Measurements from ENCODE around the gene TARS3.
"Not testable (repeated sequence)": the region's sequence is repeated elsewhere in the genome, so short reads cannot be mapped to it uniquely, and the experiment has no call there.

The TARS3 gene

DNA sequence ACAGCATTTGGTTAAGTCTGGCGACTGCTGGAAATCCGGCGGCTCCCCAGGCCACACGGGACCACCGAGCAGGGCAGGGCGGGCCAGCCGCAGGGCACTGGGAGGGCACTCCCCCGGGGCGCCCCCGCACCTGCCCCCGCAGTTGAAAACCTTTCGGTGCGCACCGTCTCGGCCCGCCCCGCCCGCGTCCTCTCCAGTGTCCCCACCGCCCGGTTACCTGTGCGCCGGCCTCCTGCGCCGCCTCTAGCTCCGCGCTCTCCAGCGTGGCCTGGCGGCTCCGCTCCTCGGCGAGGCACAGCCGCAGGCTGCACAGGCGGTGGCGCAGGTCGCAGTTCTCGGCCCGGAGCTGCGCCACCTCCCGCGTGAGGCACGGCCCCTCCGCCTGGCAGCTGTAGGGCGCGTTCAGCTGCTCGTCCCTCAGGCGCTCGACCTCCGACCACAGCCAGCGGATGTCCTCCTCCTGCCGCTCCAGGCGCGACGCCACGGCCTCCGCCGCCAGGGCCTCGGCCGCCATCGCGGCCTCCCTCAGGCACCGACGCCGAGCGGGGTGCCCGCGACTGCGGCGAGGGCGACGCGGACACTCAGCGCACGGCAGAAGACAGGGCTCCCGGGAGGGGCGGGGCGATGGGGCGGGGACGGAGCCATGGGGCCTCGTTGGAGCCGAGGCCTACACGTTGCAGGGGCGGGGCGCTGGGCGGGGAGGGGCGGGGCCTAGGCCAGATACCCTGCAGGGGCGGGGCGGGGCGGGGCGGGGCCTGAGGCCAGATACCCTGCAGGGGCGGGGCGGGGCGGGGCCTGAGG lies at the start of gene TARS3:
TSS of gene TARS3 (minus strand) at position 600 of the 801 bp plus-strand sequence. CDS start at position 514, 86 bp downstream.
- peak; percentile 92 to 94 for DNase-seq

DNA sequence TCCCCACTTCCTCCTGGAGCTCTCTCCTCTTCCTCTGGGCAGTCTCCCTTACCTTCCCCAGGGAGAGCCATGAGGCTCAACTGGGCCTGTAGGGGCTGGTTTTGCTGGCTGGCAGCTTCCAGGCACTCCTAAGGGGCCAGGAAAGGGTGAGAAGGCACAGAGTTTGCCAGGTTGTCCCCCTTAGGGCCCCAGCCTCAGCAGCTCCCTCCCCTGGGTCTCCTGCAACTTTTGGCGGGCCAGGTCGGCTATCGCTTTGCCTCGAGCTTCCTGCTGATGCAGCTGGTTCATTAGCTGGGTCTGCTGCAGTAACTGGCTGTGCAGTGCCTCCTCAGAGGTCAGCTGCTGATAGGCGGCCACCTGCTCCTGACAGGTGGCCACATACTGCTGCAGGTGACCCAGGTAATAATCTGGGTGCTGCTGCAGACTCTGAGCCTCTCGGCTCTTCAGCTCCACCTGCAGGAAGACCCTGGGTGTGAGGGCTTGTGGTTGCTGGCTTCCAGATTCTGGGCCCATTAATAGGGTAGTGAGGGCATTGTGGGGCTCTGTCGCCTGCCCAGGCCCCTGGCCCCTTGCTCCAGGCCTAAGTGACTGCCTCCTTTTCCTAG lies 49.3 kb upstream of the TARS3 start:
- no peak for DNase-seq

DNA sequence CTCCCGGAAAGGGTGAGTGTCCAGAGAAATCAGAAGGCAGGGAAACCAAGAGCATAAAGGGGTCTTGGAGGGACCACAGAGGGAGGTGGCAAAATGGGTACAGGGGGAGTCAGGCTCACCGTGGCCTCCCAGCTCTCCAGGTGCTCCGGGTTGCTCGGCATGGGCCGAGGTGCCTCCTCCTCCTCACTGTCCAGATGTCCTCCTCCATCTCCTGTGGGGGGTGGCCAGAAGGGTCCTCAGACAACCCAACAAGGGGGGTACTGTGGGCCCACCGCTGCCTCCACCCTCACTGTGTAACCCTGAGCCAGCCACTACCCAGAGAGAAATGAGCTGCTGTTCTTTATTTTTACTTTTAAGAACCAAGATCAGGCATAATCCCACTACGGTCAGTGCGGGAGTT lies 48.6 kb upstream of the TARS3 start:
- no peak for DNase-seq

DNA sequence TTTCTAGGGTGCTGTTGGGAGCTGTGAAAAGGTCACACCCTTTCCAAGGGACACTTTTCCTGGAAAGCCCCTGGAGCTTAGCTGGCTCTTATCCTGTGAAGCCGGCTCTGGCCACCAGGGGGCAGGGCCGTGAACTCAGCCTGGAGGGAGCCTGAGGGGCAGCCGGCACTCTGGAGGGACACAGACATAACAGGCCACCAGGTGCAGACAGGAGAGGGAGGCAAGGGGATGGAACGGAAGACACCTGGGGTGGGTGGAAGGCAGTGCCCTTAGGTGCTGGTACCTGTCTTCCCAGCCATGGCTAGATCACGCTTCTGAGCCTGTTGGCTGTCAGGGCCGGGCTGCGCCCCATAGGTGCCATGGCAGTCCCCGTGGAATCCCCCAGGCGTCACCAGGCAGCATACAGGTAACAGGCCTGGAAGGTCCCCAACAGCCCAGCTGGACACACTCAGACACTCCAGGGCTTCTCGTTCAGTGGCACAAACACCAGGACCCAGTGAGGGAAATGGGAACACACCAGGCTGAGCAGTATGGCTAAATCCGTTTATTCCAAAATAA lies 42.9 kb upstream of the TARS3 start:
- DNase-seq: not testable (repeated sequence)

GRCh38 chr15:101765772-101766456 lies 41.6 kb upstream of the TARS3 start:
- DNase-seq: no peak

DNA sequence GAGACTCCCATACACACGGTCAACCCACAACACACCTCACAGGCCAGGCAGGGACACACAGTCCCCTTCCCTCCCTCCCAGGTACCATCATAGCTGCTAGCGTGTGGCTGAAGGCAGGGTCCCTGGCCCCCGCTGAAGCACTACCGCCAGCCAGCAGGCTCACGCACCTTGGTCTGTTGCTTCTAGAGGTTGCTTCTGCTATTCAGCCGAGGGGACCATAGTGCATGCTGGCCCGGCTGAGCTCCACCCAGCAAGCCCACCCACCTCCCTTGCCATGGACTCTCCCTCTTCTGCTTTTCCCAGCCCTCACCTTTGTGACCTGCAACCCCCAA lies 41.0 kb upstream of the TARS3 start:
- DNase-seq: not testable (repeated sequence)

GRCh38 chr15:101764669-101765339 lies 40.5 kb upstream of the TARS3 start:
- DNase-seq: not testable (repeated sequence)

- not testable (repeated sequence) for DNase-seq
These were observed 22.4 kb upstream of the TARS3 start for GRCh38 chr15:101746716-101747082.

DNA sequence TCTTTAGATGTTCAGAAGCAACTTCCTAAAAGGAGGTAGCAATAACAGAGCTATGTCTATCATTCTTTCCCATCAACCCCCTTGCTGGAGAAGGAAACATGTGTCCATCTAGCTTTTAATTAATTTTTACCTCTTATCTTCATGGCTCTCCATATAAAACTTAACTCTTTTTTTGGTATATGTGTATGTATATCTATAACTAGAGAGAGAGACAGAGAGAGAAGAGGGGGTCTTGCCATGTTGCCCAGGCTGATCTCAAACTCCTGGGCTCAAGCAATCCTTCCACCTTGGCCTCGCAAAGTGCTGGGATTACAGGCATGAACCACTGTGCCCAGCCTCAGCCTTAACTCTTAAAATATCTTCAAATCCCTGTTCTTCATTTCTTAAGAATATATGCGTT lies 10.6 kb upstream of the TARS3 start:
- DNase-seq: not testable (repeated sequence)

DNA sequence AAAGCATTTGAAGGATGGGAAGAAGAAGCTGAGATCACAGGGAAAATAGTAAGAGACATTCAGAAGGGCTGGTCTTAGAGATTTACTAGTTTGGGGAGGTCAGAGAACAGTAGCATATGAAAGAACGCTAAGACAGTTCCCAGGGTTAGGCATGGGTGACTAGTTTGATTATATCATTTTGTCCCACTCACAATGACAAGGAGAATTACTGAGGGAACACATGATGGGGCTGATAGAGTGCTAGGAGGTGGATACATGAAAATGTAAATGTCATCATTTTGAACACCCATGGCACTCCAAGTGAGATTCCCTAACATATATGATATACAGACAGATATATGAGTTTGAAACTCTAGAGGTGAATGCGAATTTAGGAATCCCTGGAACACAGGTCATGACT lies 9.3 kb upstream of the TARS3 start:
- DNase-seq: no peak

- DNase-seq: no peak
These were observed 8.5 kb upstream of the TARS3 start for GRCh38 chr15:101732772-101733171.

DNA sequence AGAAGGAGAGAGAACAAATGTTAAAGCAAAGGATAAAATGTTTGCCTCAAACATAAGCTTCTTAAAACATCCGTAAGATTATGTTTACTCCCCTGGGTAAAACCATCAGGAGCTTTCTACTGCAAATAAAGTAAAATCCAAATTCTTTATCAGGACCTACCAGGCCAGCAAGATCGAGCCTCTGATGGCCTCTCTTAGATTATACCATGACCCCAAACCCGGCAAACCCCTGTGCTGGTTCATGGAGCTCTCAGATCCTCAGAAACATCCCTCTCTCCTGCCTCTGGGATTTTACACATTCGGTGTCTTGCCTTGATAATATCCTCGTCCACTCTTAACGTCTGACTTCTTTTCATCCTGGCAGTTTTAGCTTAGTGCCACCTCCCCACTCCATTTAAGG lies 7.5 kb upstream of the TARS3 start:
- DNase-seq: no peak

DNA sequence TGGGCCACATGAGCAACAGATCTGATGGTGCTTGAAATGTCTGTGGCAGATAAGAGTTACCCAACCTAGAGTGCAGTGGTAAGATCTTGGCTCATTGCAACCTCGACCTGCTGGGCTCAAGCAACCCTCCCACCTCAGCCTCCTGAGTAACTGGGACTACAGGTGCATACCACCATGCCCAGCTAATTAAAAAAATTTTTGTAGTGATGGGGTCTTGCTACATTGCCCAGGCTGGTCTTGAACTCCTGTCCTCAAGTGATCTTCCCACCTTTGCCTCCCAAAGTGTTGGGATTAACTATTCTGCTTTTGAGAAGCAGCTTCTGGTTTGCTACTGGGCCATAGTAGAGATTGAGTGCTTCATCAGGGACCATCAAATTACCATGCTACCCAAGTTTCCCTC lies 2.9 kb upstream of the TARS3 start:
- DNase-seq: no peak

GRCh38 chr15:101725073-101725472 lies 800 bp upstream of the TARS3 start:
- DNase-seq: no peak

- DNase-seq: no peak
These were observed 367 bp upstream of the TARS3 start for GRCh38 chr15:101724675-101725005.

GRCh38 chr15:101723171-101723873 lies 951 bp downstream of the TARS3 start:
- DNase-seq: peak; percentile 8 to 24

DNA sequence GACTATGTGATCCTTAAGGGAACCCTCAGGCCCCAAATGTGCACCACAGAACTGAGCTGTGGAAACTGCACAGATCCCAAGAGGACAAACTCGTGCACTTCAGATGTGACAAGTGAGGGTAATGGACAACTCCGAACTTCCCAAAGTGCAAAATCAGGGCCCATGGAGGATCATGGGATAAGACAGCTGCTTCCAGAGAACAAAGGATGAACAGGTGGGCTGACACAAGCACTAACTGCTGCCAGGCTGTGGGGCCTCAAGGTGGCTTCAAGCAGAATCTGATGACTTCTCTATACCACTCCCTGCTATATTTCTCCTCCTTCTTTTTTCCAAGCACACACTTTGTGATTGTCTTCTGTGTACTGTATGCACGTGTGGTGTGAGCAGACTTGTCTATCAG lies 5.4 kb downstream of the TARS3 start:
- DNase-seq: no peak

DNA sequence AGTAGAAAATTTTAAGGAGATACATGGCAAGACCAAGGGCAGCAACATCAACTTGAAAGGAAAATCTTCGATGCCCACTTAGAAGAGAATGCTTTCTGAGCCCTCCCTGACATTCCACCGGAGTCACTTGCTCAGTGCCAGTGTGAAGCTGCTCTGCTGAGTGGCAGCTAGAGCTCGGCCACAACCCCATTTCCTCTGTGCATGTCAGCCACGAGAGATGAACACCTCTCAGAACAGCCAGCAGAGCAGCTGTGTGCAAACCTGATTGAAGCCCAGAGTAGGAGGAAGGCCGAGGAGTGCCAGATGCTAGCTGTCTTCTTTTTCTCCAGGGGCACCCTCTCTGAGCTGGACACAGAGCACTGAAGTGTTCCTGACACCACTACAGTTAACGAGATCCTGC lies 12.2 kb downstream of the TARS3 start:
- no peak for DNase-seq

DNA sequence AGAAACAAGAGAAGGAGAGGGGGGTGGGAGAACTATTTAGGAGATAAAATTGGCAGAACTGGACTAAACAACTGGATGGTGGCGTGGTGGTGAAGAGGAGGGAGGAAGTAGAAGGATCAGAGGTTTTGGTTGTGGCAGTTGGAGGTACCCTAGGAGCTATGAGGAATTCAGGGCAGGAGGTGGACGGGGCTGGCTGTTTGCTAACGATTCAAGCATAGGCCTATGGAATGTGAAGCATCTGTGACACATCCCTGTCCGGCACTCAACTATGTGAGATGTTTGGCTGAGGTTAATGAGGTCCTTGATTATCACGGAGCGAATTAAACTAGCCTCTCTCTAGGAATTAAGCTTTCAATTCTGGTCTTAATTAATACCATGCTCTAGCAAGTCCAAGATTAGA lies 13.5 kb downstream of the TARS3 start:
- no peak for DNase-seq

DNA sequence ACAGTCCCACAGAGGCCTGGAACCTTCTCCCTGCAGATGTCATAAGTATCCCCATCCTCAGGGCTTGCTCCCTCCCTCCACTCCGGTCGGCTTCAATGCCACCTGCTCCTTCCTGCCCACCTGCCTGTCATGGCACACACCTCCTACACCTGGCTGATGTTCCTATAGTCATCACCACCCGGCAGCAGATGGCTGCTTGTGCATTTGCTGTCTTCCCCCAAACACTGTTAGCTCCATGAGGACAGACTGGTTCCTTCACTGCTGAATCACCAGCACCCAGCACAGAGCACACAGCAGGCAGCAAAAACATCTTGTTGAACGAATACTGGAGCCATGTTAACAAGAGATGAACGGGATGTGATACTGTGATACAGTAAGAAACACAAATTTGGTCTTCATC lies 14.8 kb downstream of the TARS3 start:
- no peak for DNase-seq

- DNase-seq: no peak
These were observed 16.3 kb downstream of the TARS3 start for GRCh38 chr15:101707983-101708382.

GRCh38 chr15:101702077-101702476 lies 22.2 kb downstream of the TARS3 start:
- no peak for DNase-seq

DNA sequence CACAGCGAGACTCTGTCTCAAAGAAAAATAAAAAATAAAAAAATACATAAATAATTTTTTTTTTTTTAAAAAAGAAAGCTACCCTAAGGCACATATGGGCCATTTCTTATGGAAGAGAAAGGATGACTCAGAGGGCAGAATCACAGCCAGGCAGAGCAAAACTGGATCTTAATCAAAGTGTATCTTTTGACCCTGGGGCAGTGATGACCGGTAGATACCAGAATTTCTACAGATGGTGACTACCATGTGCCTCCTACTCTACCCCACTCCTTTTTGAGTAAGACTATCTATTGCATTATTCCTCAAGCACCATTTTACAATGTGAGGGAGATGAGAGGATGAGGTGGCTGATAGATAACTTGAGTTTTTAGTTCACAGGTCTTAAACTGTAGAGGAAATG lies 26.0 kb downstream of the TARS3 start:
- no peak for DNase-seq

Data from stimulated activated CD4-positive, alpha-beta T cell treated with anti-CD3 and anti-CD28 coated beads, Interleukin-2, amount 100 ng/mL, for 48 hours (primary cell).